K562 (cell line): Measurements from ENCODE around the gene GRAMD2B. TPM values are rescaled to one million over a fixed set of nuclear protein-coding genes. Genes with fewer than 3 reads are reported as not detected.

ENCODE experiments used
- ATAC-seq: fragments of 200-7000 bp; cut with Tn5 transposase; 3 replicates; pipeline ENCODE4 v1.9.1; 2020; ENCODE audit warnings: moderate library complexity
- BruUV-seq: library from RNA; stranded (reverse); fragments of 400-500 nt; replicated peaks from 2 replicates; lab custom pipeline; 2021; lab: Mats Ljungman, UMichigan
- CTCF ChIA-PET: fragments of 300-600 bp; formaldehyde crosslinking; extraction: SDS; loops from one replicate; lab custom pipeline; 2021; ENCODE audit warnings: low intra/inter-chr PET ratio; lab: Yijun Ruan, JAX
- POLR2A ChIA-PET: fragments of 300-600, 350-650 bp; sonication (Branson Sonifier 250); formaldehyde crosslinking; extraction: SDS; loops from one replicate; lab custom pipeline; 2021; ENCODE audit warnings: antibody characterized with exemption, inconsistent platforms; lab: Yijun Ruan, JAX
- DNase-seq, 4 experiments: peaks; one replicate each; pipeline versions ENCODE4 v3.0.0 to v3.0.0-alpha.2; 2011 to 2018; ENCODE audit warnings: low spot score in 3 of 4, mixed read lengths in 3 of 4; ENCODE audit errors: extremely low read depth in 1 of 4
- FAIRE-seq: peaks from 2 replicates; lab custom pipeline; 2011; peaks lifted over from hg19 to GRCh38; lab: Jason Lieb, UNC
- H2AFZ ChIP-seq: 2 replicates; pipeline ENCODE4 v1.6.0; 2011; ENCODE audit warnings: low read depth, low read length, control low read depth, inconsistent platforms
- H3K27ac ChIP-seq: fragments of 200-600 bp; 3 replicates; pipeline ENCODE4 v1.8.0; 2011; ENCODE audit warnings: low read depth, mild to moderate bottlenecking, control low read depth, inconsistent platforms, low read length, moderate library complexity, mixed read lengths; ENCODE audit errors: extremely low read depth
- H3K27me3 ChIP-seq, 2 experiments: fragments of 300-600 bp in 1 of 2; 2 replicates in 1 of 2; 3 replicates in 1 of 2; pipeline versions ENCODE4 v1.6.0 to v1.8.0; 2011; ENCODE audit warnings: inconsistent platforms in 2 of 2, low read length in 2 of 2, mild to moderate bottlenecking in 1 of 2, mixed read lengths in 1 of 2, moderate library complexity in 1 of 2; ENCODE audit not compliant: control insufficient read depth in 2 of 2, insufficient read depth in 2 of 2
- H3K36me3 ChIP-seq: fragments of 300-600 bp; 3 replicates; pipeline ENCODE4 v1.8.0; 2011; ENCODE audit warnings: mild to moderate bottlenecking, low read length, inconsistent platforms; ENCODE audit not compliant: control insufficient read depth, insufficient read depth
- H3K4me1 ChIP-seq, 2 experiments: fragments of 200-600 bp in 1 of 2; replicated peaks in 1 of 2; 2 replicates in 1 of 2; 3 replicates in 1 of 2; pipeline versions ENCODE4 v1.5.1 to v1.8.0; 2011; ENCODE audit warnings: inconsistent platforms in 2 of 2, low read length in 2 of 2, mild to moderate bottlenecking in 1 of 2, mixed read lengths in 1 of 2, moderate library complexity in 1 of 2; ENCODE audit not compliant: control insufficient read depth in 2 of 2, insufficient read depth in 2 of 2
- H3K4me2 ChIP-seq: 2 replicates; pipeline ENCODE4 v1.6.1; 2011; ENCODE audit warnings: low read length, control low read depth, inconsistent platforms, mixed read lengths; ENCODE audit not compliant: insufficient read depth
- H3K4me3 ChIP-seq: fragments of 200-600 bp; sonication (generic), shearing (Covaris generic); 2 replicates; pipeline ENCODE4 v1.5.1; 2016; ENCODE audit warnings: control low read depth, inconsistent platforms
- H3K79me2 ChIP-seq: fragments of 200-600 bp; 3 replicates; pipeline ENCODE4 v1.8.0; 2011; ENCODE audit warnings: low read length, inconsistent platforms; ENCODE audit not compliant: control insufficient read depth, insufficient read depth
- H3K9ac ChIP-seq, 2 experiments: 2 replicates each; pipeline versions ENCODE4 v1.6.0 to v1.6.1; 2011; ENCODE audit warnings: low read depth in 2 of 2, low read length in 2 of 2, control low read depth in 1 of 2, inconsistent platforms in 1 of 2, mild to moderate bottlenecking in 1 of 2, mixed read lengths in 1 of 2; ENCODE audit not compliant: insufficient read depth in 1 of 2
- H3K9me1 ChIP-seq: one replicate; pipeline ENCODE4 v1.6.0; 2011; ENCODE audit warnings: inconsistent platforms, mild to moderate bottlenecking, low read length, moderate library complexity; ENCODE audit not compliant: control insufficient read depth, insufficient read depth
- H3K9me3 ChIP-seq: replicated peaks from 2 replicates; pipeline ENCODE4 v1.5.1; 2011; ENCODE audit warnings: low read depth, low read length, inconsistent platforms; ENCODE audit not compliant: control insufficient read depth, insufficient read depth
- H4K20me1 ChIP-seq: replicated peaks from 2 replicates; pipeline ENCODE4 v1.6.1; 2011; ENCODE audit warnings: low read length, inconsistent platforms, mixed read lengths; ENCODE audit not compliant: control insufficient read depth, insufficient read depth
- CREB5 ChIP-seq: fragments of 250-450 bp; sonication (Bioruptor Pico); IDR thresholded peaks from 2 replicates; pipeline ENCODE4 v1.5.0; 2020; ENCODE audit warnings: mild to moderate bottlenecking
- EGR1 ChIP-seq: fragments of 450-650 bp; conservative IDR thresholded peaks from 2 replicates; pipeline ENCODE4 v1.6.1; 2017; ENCODE audit warnings: mild to moderate bottlenecking
- GATAD2A ChIP-seq: fragments of 450-650 bp; IDR thresholded peaks from 2 replicates; pipeline ENCODE4 v1.6.1; 2017
- GMEB1 ChIP-seq: fragments of 250-450 bp; sonication (Bioruptor Pico); IDR thresholded peaks from 2 replicates; pipeline ENCODE4 v1.4.0; 2020; ENCODE audit warnings: mild to moderate bottlenecking
- ILF3 ChIP-seq: fragments of 450-650 bp; IDR thresholded peaks from 2 replicates; pipeline ENCODE4 v1.6.1; 2018; ENCODE audit warnings: antibody characterized with exemption, mild to moderate bottlenecking, moderate library complexity, borderline replicate concordance
- MNT ChIP-seq, 2 experiments: fragments of 450-650 bp; conservative IDR thresholded peaks; 2 replicates each; pipeline ENCODE4 v1.6.1; 2017; ENCODE audit warnings: mild to moderate bottlenecking in 2 of 2, moderate library complexity in 2 of 2
- MYNN ChIP-seq, 2 experiments: sonication (generic); formaldehyde crosslinking in 1 of 2; IDR thresholded peaks; 2 replicates each; pipeline versions ENCODE4 v1.5.0 to v1.6.1; 2016 to 2020; ENCODE audit warnings: antibody characterized with exemption in 1 of 2, missing genetic modification reagents in 1 of 2
- RFX1 ChIP-seq: fragments of 450-650 bp; IDR thresholded peaks from 2 replicates; pipeline ENCODE4 v1.6.1; 2016; ENCODE audit warnings: mild to moderate bottlenecking, moderate library complexity
- RNF2 ChIP-seq: sonication (generic); IDR thresholded peaks from 2 replicates; pipeline ENCODE4 v1.6.1; 2016
- ZNF224 ChIP-seq: sonication (generic); formaldehyde crosslinking; IDR thresholded peaks from 2 replicates; pipeline ENCODE4 v1.8.0; 2022; ENCODE audit warnings: mild to moderate bottlenecking, missing genetic modification reagents
- ZNF263 ChIP-seq: sonication (generic); formaldehyde crosslinking; IDR thresholded peaks from 2 replicates; pipeline ENCODE4 v1.8.0; 2022; ENCODE audit warnings: mild to moderate bottlenecking, missing genetic modification reagents, borderline replicate concordance
- in situ Hi-C: fragments of 300-500 bp; cut with MboI; formaldehyde crosslinking; loops from 4 replicates; pipeline ENCODE4 v1.15.0; 2018; ENCODE audit warnings: inconsistent platforms, mixed read lengths
- intact Hi-C: fragments of 100-400 bp; cut with micrococcal nuclease; formaldehyde crosslinking; loops from 2 replicates; pipeline ENCODE4 v1.14.2; 2022
- polyA plus RNA-seq, 8 experiments: library from polyadenylated mRNA; depleted of rRNA in 4 of 8; stranded (reverse) in 5 of 8; unstranded in 3 of 8; fragments of >200 nt; fragmentation: Nextera tagmentation in 2 of 8; fragmentation: Illumina TruSeq in 1 of 8; extraction: Ambion mirVana in 2 of 8; extraction: Trizol in 1 of 8; gene quantifications; 2 replicates each; pipeline versions ENCODE4 v1.2.1 to v1.2.3, GENCODE V29; 2011 to 2014; ENCODE audit warnings: inconsistent platforms in 1 of 8, missing spikeins in 1 of 8
- total RNA-seq, 7 experiments: library from RNA; depleted of rRNA in 6 of 7; stranded (reverse); fragments of >200 nt in 6 of 7; fragmentation: Illumina TruSeq in 2 of 7; extraction: Trizol in 2 of 7; gene quantifications; 2 replicates each; pipeline versions ENCODE4 v1.2.1 to v1.2.3, GENCODE V29; 2011 to 2021; ENCODE audit warnings: low replicate concordance in 1 of 7

Gene GRAMD2B
- total and polyA plus RNA-seq, 9 of the 15 experiments (the other 6 are each of a cell fraction or from before 2014, with no cell fraction given) = 0.32 to 4.2 (median 1.4) TPM

- no peak for TF ChIP-seq ZNF263
- TF ChIP-seq GMEB1 = no peak
- no peak for TF ChIP-seq RFX1
- TF ChIP-seq MNT (conservative IDR thresholded peaks at IDR 0.05) = 0 out of 4 replicates have a peak, but pooled peaks of 1 of the 2 experiments have one; percentile 28
- TF ChIP-seq GATAD2A = 0 out of 2 replicates have a peak, but pooled peaks have one; percentile 2
- no peak for TF ChIP-seq ZNF224
These were observed 97.4 kb downstream of the GRAMD2B start (continued) for GRCh38 chr5:126520593-126520953.

GRCh38 chr5:126521130-126521529 is 97.9 kb downstream of the GRAMD2B start:
- peaks cover 15 to 28% of the 10 kb centered on the region in 2 experiments for H3K4me1 ChIP-seq
- FAIRE-seq (no peak), ATAC-seq (peak; percentile 24; the same call in 1 of the 3 replicates), DNase-seq (no peak)
- no peak overlapping the region for H3K9ac ChIP-seq
- no peak overlapping the region for H3K27ac ChIP-seq
- ChIA-PET CTCF (no interaction called here), POLR2A (interaction anchor here (0.9 to 2.3 kb wide), 2 partner anchors 9 to 11 kb away, joined by 4 to 7 read pairs; no protein-coding TSS in a partner anchor)
- in situ Hi-C loops = no loop called here
- no TSS peak for BruUV-seq
- no peaks in the 10 kb centered on the region for H3K9me1 ChIP-seq
- no peaks in the 10 kb centered on the region for H3K27me3 ChIP-seq
- H3K9me3 ChIP-seq = no peaks in the 10 kb centered on the region
- H4K20me1 ChIP-seq = no peaks in the 10 kb centered on the region
- no peak overlapping the region for H3K4me2 ChIP-seq
- intact Hi-C loops = no loop called here
- no peaks in the 10 kb centered on the region; the same call in 2 of the 3 replicates for H3K36me3 ChIP-seq
- H3K79me2 ChIP-seq = no peaks in the 10 kb centered on the region
- no peak overlapping the region for H3K4me3 ChIP-seq
- no peak for TF ChIP-seq ILF3
- TF ChIP-seq EGR1 = no peak
- no peak for TF ChIP-seq RNF2
- no peak for TF ChIP-seq CREB5 (CRISPR knock-in tag)
- TF ChIP-seq MYNN (IDR thresholded peaks at IDR 0.05) = no peak
- TF ChIP-seq MYNN (CRISPR knock-in tag; IDR thresholded peaks at IDR 0.05) = no peak
- peak overlapping the region; percentile 56 for H2AFZ ChIP-seq
